Midbrain (tissue), 1 donor: ENCODE measurements around the gene NDUFAF2.
"Not testable (repeated sequence)": the region's sequence is repeated elsewhere in the genome, so short reads cannot be mapped to it uniquely, and the experiment has no call there.

Experiments
- DNase-seq: peaks from one replicate; lab custom pipeline; 2025; lab: John Stamatoyannopoulos, UW

Gene NDUFAF2

GRCh38 chr5:61050292-61050691, 105.3 kb downstream of the NDUFAF2 start:
- no peak for DNase-seq

GRCh38 chr5:61051267-61051666, 106.3 kb downstream of the NDUFAF2 start:
- no peak for DNase-seq

- DNase-seq: no peak
Observed at GRCh38 chr5:61052882-61053281, 107.9 kb downstream of the NDUFAF2 start.

DNA sequence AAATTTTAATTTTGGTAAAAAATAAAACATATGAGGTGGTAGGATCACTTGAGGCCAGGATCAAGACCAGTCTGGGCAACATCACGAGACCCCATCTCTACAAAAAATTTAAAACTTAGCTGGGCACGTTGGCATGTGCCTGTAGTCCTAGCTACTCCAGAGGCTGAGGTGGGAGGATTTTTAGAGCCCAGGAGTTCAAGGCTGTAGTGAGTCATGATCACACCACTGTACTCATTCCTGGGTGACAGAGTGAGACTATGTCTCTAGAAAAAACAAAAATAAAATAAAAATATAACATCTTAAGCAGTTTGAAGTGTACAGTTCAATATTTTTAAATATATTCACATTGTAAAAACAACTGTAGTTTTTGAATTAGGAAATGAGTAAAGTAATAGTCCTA, 108.9 kb downstream of the NDUFAF2 start:
- no peak for DNase-seq

GRCh38 chr5:61055434-61056006, 110.5 kb downstream of the NDUFAF2 start:
- peak; percentile 4 for DNase-seq

- no peak for DNase-seq
Observed at GRCh38 chr5:61059499-61059898, 114.5 kb downstream of the NDUFAF2 start.

- DNase-seq: no peak
Observed at GRCh38 chr5:61069150-61069549, 124.1 kb downstream of the NDUFAF2 start.

DNA sequence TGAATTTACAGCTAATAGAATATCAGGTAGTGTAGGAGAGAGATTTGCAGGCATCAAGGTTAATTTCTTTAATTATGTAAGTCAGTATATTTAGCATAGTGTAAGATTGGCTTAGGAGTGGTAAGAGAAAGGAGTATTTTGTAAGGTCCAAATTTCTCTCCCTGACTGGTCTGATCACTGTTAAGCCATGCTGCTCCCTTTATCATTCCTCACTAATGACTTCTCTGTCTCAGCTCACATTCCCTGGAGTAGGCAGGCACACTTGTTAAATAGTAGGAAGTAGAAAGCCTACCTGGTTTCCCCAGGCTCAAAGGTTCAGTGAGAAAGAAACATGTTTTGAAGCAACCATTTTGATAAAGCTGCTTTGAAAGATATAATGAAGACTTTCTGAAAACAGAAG, 126.5 kb downstream of the NDUFAF2 start:
- DNase-seq: no peak

- no peak for DNase-seq
Observed at GRCh38 chr5:61076626-61077025, 131.6 kb downstream of the NDUFAF2 start.

- no peak for DNase-seq
Observed at GRCh38 chr5:61081741-61082140, 136.7 kb downstream of the NDUFAF2 start.

- DNase-seq: no peak
Observed at GRCh38 chr5:61082516-61083280, 137.7 kb downstream of the NDUFAF2 start.

DNA sequence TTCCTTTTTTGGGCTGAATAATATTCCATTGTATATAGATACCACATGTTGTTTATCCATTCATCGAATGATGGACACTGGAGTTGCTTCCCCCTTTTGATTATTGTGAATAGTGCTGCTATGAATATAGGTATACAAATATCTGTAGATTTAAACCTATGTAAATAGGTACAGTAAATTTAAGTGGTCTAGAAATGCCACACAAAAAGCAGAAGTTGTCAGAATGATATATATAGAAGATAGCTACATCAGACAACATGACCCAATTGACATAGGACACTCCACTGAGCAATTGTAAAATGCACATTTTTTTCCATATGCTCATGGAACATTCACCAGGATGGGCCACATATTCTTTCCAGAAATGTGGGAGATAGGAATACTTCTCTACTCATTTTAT, 139.7 kb downstream of the NDUFAF2 start:
- DNase-seq: no peak

GRCh38 chr5:61085885-61086284, 140.9 kb downstream of the NDUFAF2 start:
- DNase-seq: no peak

DNA sequence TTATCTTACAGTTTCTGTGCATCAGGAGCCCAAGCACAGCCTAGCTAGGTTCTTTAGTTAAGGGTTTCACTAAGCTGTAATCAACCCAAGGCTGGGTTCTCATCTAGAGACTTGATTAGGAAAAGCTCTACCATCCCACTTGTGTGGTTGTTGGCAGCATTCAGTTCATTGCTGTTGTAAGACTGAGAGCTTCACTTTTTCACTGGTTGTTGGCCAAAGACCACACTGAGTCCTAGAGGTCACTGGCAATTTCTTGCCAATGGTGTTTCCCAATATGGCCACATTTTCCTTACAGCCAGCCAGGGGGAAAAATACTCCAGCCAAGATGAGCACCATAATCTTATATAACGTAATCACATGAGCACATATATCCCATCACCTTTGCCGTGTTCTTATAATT, 142.9 kb downstream of the NDUFAF2 start:
- DNase-seq: no peak

- no peak for DNase-seq
Observed at GRCh38 chr5:61089351-61089750, 144.3 kb downstream of the NDUFAF2 start.

DNA sequence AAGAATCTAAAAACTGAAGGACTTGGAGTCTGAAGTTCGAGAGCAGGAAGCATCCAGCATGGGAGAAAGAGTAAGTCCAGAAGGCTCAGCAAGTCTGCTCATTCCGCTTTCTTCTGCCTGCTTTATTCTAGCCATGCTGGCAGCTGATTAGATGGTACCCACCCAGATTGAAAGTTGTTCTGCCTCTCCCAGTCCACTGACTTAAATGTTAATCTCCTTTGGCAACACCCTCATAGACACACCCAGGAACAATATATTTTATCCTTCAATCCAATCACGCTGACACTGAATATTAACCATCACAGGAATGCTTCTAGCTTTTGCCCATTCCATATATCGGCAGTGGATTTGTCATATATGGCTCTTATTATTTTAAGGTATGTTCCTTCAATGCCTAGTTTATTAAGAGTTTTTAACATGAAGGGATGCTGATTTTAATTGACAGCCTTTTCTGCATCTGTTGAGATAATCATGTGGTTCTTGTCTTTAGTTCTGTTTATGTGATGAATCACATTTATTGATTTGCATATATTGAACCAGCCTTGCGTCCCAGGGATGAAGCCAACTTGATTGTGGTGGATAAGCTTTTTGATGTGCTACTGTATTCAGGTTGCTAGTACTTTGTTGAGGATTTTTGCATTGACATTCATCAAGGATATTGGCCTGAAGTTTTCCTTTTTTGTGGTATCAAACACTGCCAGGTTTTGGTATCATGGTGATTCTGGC, 148.2 kb downstream of the NDUFAF2 start:
- DNase-seq: not testable (repeated sequence)

DNA sequence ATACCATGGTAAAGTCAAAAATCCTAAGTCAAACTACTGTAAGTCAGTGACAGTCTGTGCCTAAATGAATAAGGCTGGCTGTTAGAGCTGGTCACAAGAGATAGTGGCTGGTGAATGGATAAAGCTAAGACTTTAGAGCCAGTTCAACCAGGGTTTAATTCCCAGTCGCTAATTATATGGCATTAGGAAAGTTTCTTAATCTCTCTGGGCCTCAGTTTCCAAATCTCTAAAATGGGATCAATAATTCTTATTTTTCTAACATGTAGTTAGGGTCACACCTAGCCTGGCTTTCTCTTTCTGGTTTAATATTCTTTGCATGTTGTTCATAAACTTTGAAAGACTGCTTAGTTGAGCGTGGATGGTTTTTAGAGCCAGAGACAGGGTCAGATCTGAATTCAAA, 152.5 kb downstream of the NDUFAF2 start:
- DNase-seq: no peak

- no peak for DNase-seq
Observed at GRCh38 chr5:61098251-61098995, 153.4 kb downstream of the NDUFAF2 start.

DNA sequence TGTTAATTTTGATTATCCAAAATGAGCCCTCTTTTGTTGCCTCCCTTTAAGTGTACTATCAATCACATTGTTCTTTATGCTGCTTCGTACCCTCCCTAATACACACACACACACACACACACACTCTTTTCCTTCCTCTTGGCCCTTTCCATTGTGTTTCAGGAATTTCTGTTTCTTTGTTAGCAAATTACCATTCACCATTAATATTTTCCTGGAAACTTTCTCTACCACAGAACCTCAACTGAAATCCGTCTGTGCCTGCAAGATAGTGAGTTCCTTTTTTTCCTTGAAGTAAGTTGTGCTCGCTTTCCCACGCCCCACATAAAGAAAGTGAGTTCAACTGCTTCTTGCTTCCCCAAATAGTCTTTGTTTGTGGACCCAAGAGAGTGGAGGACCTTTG, 155.4 kb downstream of the NDUFAF2 start:
- DNase-seq: no peak

GRCh38 chr5:61114441-61114840, 169.4 kb downstream of the NDUFAF2 start:
- no peak for DNase-seq

DNA sequence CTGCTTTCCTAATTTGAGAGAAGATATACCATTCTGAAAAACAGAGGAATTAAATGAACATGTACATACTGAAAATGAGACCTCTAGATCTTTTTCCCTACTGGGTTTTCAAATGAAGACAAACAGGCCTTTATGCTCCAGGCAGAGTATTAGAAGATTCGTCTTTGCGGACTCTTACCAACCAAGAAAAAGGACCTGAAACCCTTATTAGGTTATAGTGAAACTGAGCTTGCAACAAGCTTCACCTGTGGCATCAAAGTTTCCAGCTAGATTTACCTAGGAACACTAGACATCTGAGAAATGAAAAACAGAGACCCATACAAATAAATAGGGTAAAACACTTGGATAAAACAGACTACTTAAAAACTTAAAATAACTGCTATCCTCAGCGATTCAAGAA, 171.0 kb downstream of the NDUFAF2 start:
- no peak for DNase-seq

- DNase-seq: no peak
Observed at GRCh38 chr5:61119066-61119465, 174.1 kb downstream of the NDUFAF2 start.
